Melanocyte of skin (primary cell): ENCODE data around the gene IL37. TPM values are rescaled to one million over a fixed set of nuclear protein-coding genes. Genes with fewer than 3 reads are reported as not detected.

Source experiments
- total RNA-seq, 2 donors: library from RNA; depleted of rRNA; stranded (reverse); fragments of >200 nt; gene quantifications; 2 replicates each; pipeline ENCODE4 v1.2.3, GENCODE V29; 2012

Gene IL37, protein sequence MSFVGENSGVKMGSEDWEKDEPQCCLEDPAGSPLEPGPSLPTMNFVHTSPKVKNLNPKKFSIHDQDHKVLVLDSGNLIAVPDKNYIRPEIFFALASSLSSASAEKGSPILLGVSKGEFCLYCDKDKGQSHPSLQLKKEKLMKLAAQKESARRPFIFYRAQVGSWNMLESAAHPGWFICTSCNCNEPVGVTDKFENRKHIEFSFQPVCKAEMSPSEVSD
- not detected for total RNA-seq

DNA sequence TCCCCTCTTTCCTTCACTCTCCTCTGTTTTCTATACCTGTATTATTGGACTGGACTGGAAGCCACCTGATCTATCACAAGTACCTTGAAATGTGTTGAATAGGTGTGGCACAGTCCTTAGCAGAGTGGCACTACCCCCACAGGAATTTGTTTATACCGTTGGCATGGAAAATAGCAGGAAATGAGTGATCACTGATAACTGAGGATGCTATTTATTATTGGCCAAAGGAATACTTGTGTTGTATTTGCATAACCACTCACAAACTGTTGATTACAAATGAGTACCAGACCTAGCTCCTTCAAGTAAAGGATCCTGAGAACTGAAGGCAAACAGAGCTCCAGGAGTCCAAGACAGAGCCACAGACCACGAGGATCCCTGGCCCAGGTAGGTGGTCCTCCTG is at the start of gene IL37:
IL37 (plus strand) TSS at position 301 of the 400 bp plus-strand sequence. CDS start 1,848 bp downstream, outside the sequence.

Other genes starting within 250 kb of the IL37 start
- gene NT5DC4, start 190.1 kb upstream of the IL37 start, total RNA-seq = not detected
- gene CKAP2L, start 146.6 kb upstream of the IL37 start, total RNA-seq = 10 to 100 TPM in 1 of 2 donors, 1 to 10 TPM in 1; 8.9 to 15.0 TPM
- gene IL1A, start 126.7 kb upstream of the IL37 start, total RNA-seq = not detected
- gene IL1B, start 74.4 kb upstream of the IL37 start, total RNA-seq = not detected
- gene IL36G, start 66.8 kb downstream of the IL37 start, total RNA-seq = not detected
- not detected for gene IL36A, start 94.3 kb downstream of the IL37 start, total RNA-seq
- not detected for gene IL36B, start 141.7 kb downstream of the IL37 start, total RNA-seq
- gene IL36RN, start 148.0 kb downstream of the IL37 start, total RNA-seq = not detected
- gene IL1F10, start 156.8 kb downstream of the IL37 start, total RNA-seq = not detected
- gene IL1RN, start 216.4 kb downstream of the IL37 start, total RNA-seq = under 1 TPM; 0.33 to 0.69 TPM